H1 (cell line): Measurements from ENCODE around the gene TRABD2B. TPM values are rescaled to one million over a fixed set of nuclear protein-coding genes. Genes with fewer than 3 reads are reported as not detected.

Source experiments
- CTCF ChIA-PET: fragments of 300-600 bp; sonication (Branson Sonifier 250); formaldehyde crosslinking; loops from one replicate; lab custom pipeline; 2021; ENCODE audit not compliant: partially characterized antibody; lab: Charles Lee
- POLR2A ChIA-PET: fragments of 300-600 bp; sonication (Branson Sonifier 250); formaldehyde crosslinking; loops from one replicate; lab custom pipeline; 2021; ENCODE audit warnings: inconsistent platforms; ENCODE audit not compliant: partially characterized antibody; lab: Charles Lee
- DNase-seq, 2 experiments: peaks; one replicate each; pipeline versions ENCODE4 v3.0.0 to v3.0.0-alpha.2; 2010 to 2022; ENCODE audit warnings: low spot score in 2 of 2, low read depth in 1 of 2, mixed read lengths in 1 of 2
- FAIRE-seq: peaks from 2 replicates; lab custom pipeline; 2011; peaks lifted over from hg19 to GRCh38; lab: Jason Lieb, UNC
- H2AFZ ChIP-seq: 2 replicates; pipeline ENCODE4 v1.8.1; 2012; ENCODE audit warnings: low read length, inconsistent platforms
- H2AK5ac ChIP-seq: 2 replicates; pipeline ENCODE4 v1.6.1; 2013; ENCODE audit warnings: low read depth, low read length
- H2BK120ac ChIP-seq: replicated peaks from 2 replicates; pipeline ENCODE3; 2013; ENCODE audit warnings: low read depth, low read length, inconsistent platforms
- H2BK12ac ChIP-seq: 2 replicates; pipeline ENCODE4 v1.6.1; 2013; ENCODE audit warnings: low read depth, low read length
- H2BK15ac ChIP-seq: 2 replicates; pipeline ENCODE4 v1.6.1; 2013; ENCODE audit warnings: low read length
- H2BK20ac ChIP-seq: 2 replicates; pipeline ENCODE4 v1.6.1; 2013; ENCODE audit warnings: low read length
- H2BK5ac ChIP-seq: 2 replicates; pipeline ENCODE4 v1.6.1; 2013; ENCODE audit warnings: low read depth, low read length
- H3K14ac ChIP-seq: 2 replicates; pipeline ENCODE4 v1.6.1; 2013; ENCODE audit warnings: inconsistent platforms; ENCODE audit not compliant: insufficient read length
- H3K18ac ChIP-seq: 2 replicates; pipeline ENCODE4 v1.6.1; 2013; ENCODE audit warnings: low read length; ENCODE audit errors: extremely low read depth
- H3K23ac ChIP-seq: 2 replicates; pipeline ENCODE4 v1.6.1; 2013; ENCODE audit warnings: inconsistent platforms; ENCODE audit not compliant: insufficient read length
- H3K23me2 ChIP-seq: 2 replicates; pipeline ENCODE4 v1.6.1; 2013; ENCODE audit warnings: low read depth, low read length
- H3K27ac ChIP-seq: 2 replicates; pipeline ENCODE4 v1.6.1; 2011; ENCODE audit warnings: low read depth, low read length, inconsistent platforms
- H3K27me3 ChIP-seq, 4 experiments: replicated peaks in 1 of 4; 1 replicate in 1 of 4; 2 replicates in 3 of 4; pipeline versions ENCODE4 v1.6.1 to v1.8.1; 2011 to 2013; ENCODE audit warnings: low read length in 3 of 4, mild to moderate bottlenecking in 3 of 4, inconsistent platforms in 2 of 4, mixed read lengths in 2 of 4, moderate library complexity in 1 of 4; ENCODE audit not compliant: control insufficient read depth in 3 of 4, insufficient read depth in 3 of 4; ENCODE audit errors: extremely low read depth in 1 of 4
- H3K36me3 ChIP-seq, 4 experiments: 2 replicates each; pipeline versions ENCODE4 v1.6.1 to v1.8.1; 2011 to 2013; ENCODE audit warnings: mild to moderate bottlenecking in 4 of 4, low read length in 3 of 4, moderate library complexity in 2 of 4, control low read depth in 1 of 4, inconsistent platforms in 1 of 4; ENCODE audit not compliant: insufficient read depth in 4 of 4, control insufficient read depth in 2 of 4
- H3K4ac ChIP-seq: replicated peaks from 2 replicates; pipeline ENCODE3; 2013; ENCODE audit warnings: low read length, low read depth, mixed read lengths, inconsistent platforms; ENCODE audit not compliant: insufficient read length
- H3K4me1 ChIP-seq, 4 experiments: replicated peaks in 1 of 4; 1 replicate in 1 of 4; 2 replicates in 3 of 4; pipeline versions ENCODE4 v1.6.1 to v1.8.1; 2011 to 2013; ENCODE audit warnings: low read length in 3 of 4, inconsistent platforms in 2 of 4, mixed read lengths in 1 of 4; ENCODE audit not compliant: insufficient read depth in 4 of 4, control insufficient read depth in 3 of 4
- H3K4me2 ChIP-seq, 2 experiments: 2 replicates each; pipeline versions ENCODE4 v1.6.1 to v1.8.1; 2011 to 2013; ENCODE audit warnings: low read depth in 2 of 2, low read length in 2 of 2, control low read depth in 1 of 2, inconsistent platforms in 1 of 2, mild to moderate bottlenecking in 1 of 2; ENCODE audit not compliant: insufficient read depth in 1 of 2
- H3K4me3 ChIP-seq, 4 experiments: fragments of 200-600, 300-600 bp in 1 of 4; sonication (generic), shearing (Covaris generic), sonication (Bioruptor Twin) in 1 of 4; 2 replicates each; pipeline versions ENCODE4 v1.5.1 to v1.8.1; 2011 to 2016; ENCODE audit warnings: low read length in 4 of 4, low read depth in 3 of 4, control low read depth in 2 of 4, inconsistent platforms in 2 of 4, mild to moderate bottlenecking in 2 of 4, mixed read lengths in 1 of 4, moderate library complexity in 1 of 4; ENCODE audit not compliant: insufficient read depth in 2 of 4; ENCODE audit errors: extremely low read depth in 1 of 4
- H3K56ac ChIP-seq: replicated peaks from 2 replicates; pipeline ENCODE3; 2013; ENCODE audit warnings: low read depth, mild to moderate bottlenecking, mixed read lengths, low read length, inconsistent platforms; ENCODE audit not compliant: insufficient read length
- H3K79me1 ChIP-seq: 2 replicates; pipeline ENCODE4 v1.6.1; 2013; ENCODE audit warnings: low read depth, low read length, control low read depth
- H3K79me2 ChIP-seq, 2 experiments: 2 replicates each; pipeline versions ENCODE4 v1.6.1 to v1.8.1; 2012 to 2013; ENCODE audit warnings: low read length in 2 of 2, mild to moderate bottlenecking in 2 of 2, inconsistent platforms in 1 of 2; ENCODE audit not compliant: insufficient read depth in 2 of 2, control insufficient read depth in 1 of 2
- H3K9ac ChIP-seq, 4 experiments: replicated peaks in 1 of 4; 1 replicate in 1 of 4; 2 replicates in 3 of 4; pipeline versions ENCODE4 v1.6.1 to v1.8.1; 2011 to 2013; ENCODE audit warnings: low read depth in 3 of 4, low read length in 3 of 4, control low read depth in 2 of 4, mild to moderate bottlenecking in 2 of 4, moderate library complexity in 2 of 4, inconsistent platforms in 1 of 4; ENCODE audit errors: extremely low read depth in 1 of 4
- H3K9me3 ChIP-seq, 2 experiments: 2 replicates each; pipeline versions ENCODE4 v1.6.1 to v1.8.1; 2012 to 2013; ENCODE audit warnings: mild to moderate bottlenecking in 2 of 2, moderate library complexity in 2 of 2, control low read depth in 1 of 2, inconsistent platforms in 1 of 2, low read depth in 1 of 2, low read length in 1 of 2, mixed read lengths in 1 of 2; ENCODE audit not compliant: insufficient read depth in 2 of 2
- H4K20me1 ChIP-seq, 2 experiments: replicated peaks in 1 of 2; 2 replicates each; pipeline versions ENCODE3 to v1.8.1; 2011 to 2013; ENCODE audit warnings: inconsistent platforms in 2 of 2, low read length in 2 of 2, mild to moderate bottlenecking in 1 of 2; ENCODE audit not compliant: insufficient read depth in 2 of 2, control insufficient read depth in 1 of 2
- H4K5ac ChIP-seq: 2 replicates; pipeline ENCODE4 v1.6.1; 2013; ENCODE audit warnings: low read length, low read depth, mixed read lengths, inconsistent platforms; ENCODE audit not compliant: insufficient read length
- H4K8ac ChIP-seq: 2 replicates; pipeline ENCODE4 v1.8.0; 2013; ENCODE audit warnings: mild to moderate bottlenecking, moderate library complexity, low read length, inconsistent platforms; ENCODE audit not compliant: insufficient read depth; ENCODE audit errors: extremely low read depth
- H4K91ac ChIP-seq: replicated peaks from 2 replicates; pipeline ENCODE3; 2013; ENCODE audit warnings: low read length, mixed read lengths, inconsistent platforms; ENCODE audit not compliant: insufficient read length
- ATF2 ChIP-seq: IDR thresholded peaks from 2 replicates; pipeline ENCODE4 v1.6.1; 2012; ENCODE audit warnings: low read length, inconsistent platforms
- WGBS, 2 experiments: shearing (Covaris generic) in 1 of 2; methylation state at CpG; one replicate each; pipeline versions ENCODE4 v1.1.6 to v1.1.7; 2013 to 2015; ENCODE audit warnings: low lambda C conversion rate in 2 of 2, mixed read lengths in 2 of 2, inconsistent platforms in 1 of 2, low coverage in 1 of 2, missing lambda C conversion rate in 1 of 2; ENCODE audit not compliant: insufficient replicate concordance in 2 of 2, insufficient coverage in 1 of 2, insufficient read length in 1 of 2; ENCODE audit errors: extremely low coverage in 1 of 2, missing lambda C conversion rate in 1 of 2; 5-methylcytosine and 5-hydroxymethylcytosine counted together
- polyA plus RNA-seq, 7 experiments: library from polyadenylated mRNA; depleted of rRNA in 3 of 7; stranded (reverse) in 5 of 7; unstranded in 2 of 7; fragments of >200 nt in 5 of 7; fragments of 200-250 nt in 2 of 7; gene quantifications; 1 replicate in 5 of 7; 2 replicates in 1 of 7; 4 replicates in 1 of 7; pipeline versions ENCODE4 v1.2.1 to v1.2.3, GENCODE V29; 2011 to 2013; ENCODE audit warnings: missing spikeins in 2 of 7, mixed read lengths in 2 of 7
- total RNA-seq: library from RNA; stranded (reverse); fragmentation: NEBNext Ultra II Directional; extraction: Animal tissue kit (Norgen Biotek cat#: 25700); gene quantifications from 2 replicates; pipeline ENCODE4 v1.2.1, GENCODE V29; 2021

Gene TRABD2B
- total and polyA plus RNA-seq, 2 of the 8 experiments (the other 6 are each of a cell fraction or from before 2014, with no cell fraction given), result 0.95 to 3.4 TPM

GRCh38 chr1:47765236-47765635, 231.9 kb downstream of the TRABD2B start:
- H3K23ac ChIP-seq, result no peak overlapping the region
- CTCF ChIA-PET, result interaction anchor here (0.6 to 6.9 kb wide), 9 partner anchors 10 to 333 kb away, joined by 3 to 68 read pairs (median 4); no protein-coding TSS in a partner anchor
- H4K5ac ChIP-seq, result no peak overlapping the region
- no peak overlapping the region for H2BK12ac ChIP-seq
- FAIRE-seq (no peak), DNase-seq (no peak)
- H4K91ac ChIP-seq, result no peak overlapping the region
- H3K23me2 ChIP-seq, result no peaks in the 10 kb centered on the region
- no peak overlapping the region for H2BK15ac ChIP-seq
- no peaks in the 10 kb centered on the region for H3K79me2 ChIP-seq
- H3K4ac ChIP-seq, result no peak overlapping the region
- H2AK5ac ChIP-seq, result no peak overlapping the region
- no peaks in the 10 kb centered on the region for H3K36me3 ChIP-seq
- H2BK20ac ChIP-seq, result no peak overlapping the region
- no peak overlapping the region for H3K4me2 ChIP-seq
- no peak overlapping the region for H3K27ac ChIP-seq
- H3K79me1 ChIP-seq, result no peaks in the 10 kb centered on the region
- no peaks in the 10 kb centered on the region; a peak in 1 of 7 replicates for H3K27me3 ChIP-seq
- no peak overlapping the region for H3K9ac ChIP-seq
- no peaks in the 10 kb centered on the region for H3K9me3 ChIP-seq
- POLR2A ChIA-PET, result no interaction called here
- no peak overlapping the region for H3K14ac ChIP-seq
- H3K18ac ChIP-seq, result no peak overlapping the region
- H2AFZ ChIP-seq, result no peak overlapping the region
- H2BK5ac ChIP-seq, result no peak overlapping the region
- no peaks in the 10 kb centered on the region for H3K4me1 ChIP-seq
- no peak overlapping the region for H3K4me3 ChIP-seq
- WGBS, 2 experiments, result 92% methylated on average over 8 of the region's 8 CpGs; no CpG with 5 or more reads in 1 of the 2 experiments
- no peak overlapping the region for H2BK120ac ChIP-seq
- no peaks in the 10 kb centered on the region for H4K20me1 ChIP-seq
- H3K56ac ChIP-seq, result no peak overlapping the region
- no peak overlapping the region for H4K8ac ChIP-seq
- no peak for TF ChIP-seq ATF2
